ENCODE results near the gene KCNJ12.
"Not testable (repeated sequence)": the region's sequence is repeated elsewhere in the genome, so short reads cannot be mapped to it uniquely, and the experiment has no call there.

GRCh38 chr17:21410371-21410770, 34.2 kb downstream of the KCNJ12 start:
- TF ChIP-seq POLR2A (IDR thresholded peaks at IDR 0.05; ENCODE audit: low read length); GATA1 (IDR thresholded peaks at IDR 0.05; ENCODE audit: low read depth, low read length): not testable (repeated sequence)
